ENCODE results near the gene CNDP1.

Gene CNDP1

DNA sequence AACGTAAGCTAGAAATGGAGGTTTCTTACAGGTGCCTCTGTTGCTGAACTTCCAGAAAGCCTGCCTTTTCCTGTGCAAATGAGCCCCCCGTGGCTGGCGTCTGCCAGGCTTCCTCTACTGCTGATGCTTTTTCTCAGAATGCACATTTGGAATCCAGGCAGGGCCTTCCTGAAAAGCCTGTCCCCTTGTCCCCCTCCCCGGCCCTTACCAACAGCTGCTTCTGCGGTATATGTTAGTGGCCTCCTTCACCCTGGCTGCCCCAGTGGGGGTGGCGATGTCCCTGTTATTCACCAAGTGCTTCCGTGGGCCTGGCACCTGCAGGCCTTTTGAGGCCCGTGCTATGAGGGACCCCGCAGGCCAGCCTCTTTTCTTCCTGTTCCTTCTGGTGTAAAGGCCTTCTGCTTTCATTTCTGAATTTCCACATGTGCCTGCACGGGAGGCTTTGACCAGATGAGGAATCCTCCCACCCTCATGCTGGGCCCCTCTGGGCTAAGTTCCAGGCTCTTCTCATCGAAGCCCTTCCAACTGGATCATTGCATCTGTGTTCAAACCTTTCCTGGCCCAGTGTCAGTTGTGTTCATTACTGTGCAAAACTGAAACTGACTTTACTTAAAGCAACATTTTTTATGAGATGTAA lies 27.7 kb upstream of the CNDP1 start:
- no peak for DNase-seq (ENCODE audit: low read depth, low spot score)

- DNase-seq (ENCODE audit: low read depth, low spot score), result no peak
Measured at GRCh38 chr18:74507097-74507881, 27.0 kb upstream of the CNDP1 start.

DNA sequence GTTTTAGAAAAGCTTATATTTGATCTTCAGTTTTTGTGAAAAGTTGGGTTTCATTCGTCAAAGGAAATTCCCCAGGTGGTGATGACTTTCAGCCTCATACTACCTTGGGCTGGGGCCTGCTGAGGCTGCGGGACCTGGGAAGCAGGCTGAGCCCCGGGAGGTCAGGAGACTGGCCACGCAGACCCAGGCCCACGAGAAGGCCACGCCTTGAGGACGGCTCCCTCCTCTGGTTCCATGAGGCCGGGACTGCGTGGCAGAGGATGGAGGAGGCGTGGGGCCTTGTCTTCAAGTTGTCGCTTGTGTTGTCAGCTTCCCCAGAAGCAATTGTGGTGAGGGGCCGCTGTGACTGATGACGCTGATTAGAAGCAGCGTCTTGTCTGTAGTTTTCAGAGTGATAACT lies 26.4 kb upstream of the CNDP1 start:
- no peak for DNase-seq (ENCODE audit: low read depth, low spot score)

- DNase-seq (ENCODE audit: low read depth, low spot score), result no peak
Measured at GRCh38 chr18:74508366-74508765, 25.9 kb upstream of the CNDP1 start.

DNA sequence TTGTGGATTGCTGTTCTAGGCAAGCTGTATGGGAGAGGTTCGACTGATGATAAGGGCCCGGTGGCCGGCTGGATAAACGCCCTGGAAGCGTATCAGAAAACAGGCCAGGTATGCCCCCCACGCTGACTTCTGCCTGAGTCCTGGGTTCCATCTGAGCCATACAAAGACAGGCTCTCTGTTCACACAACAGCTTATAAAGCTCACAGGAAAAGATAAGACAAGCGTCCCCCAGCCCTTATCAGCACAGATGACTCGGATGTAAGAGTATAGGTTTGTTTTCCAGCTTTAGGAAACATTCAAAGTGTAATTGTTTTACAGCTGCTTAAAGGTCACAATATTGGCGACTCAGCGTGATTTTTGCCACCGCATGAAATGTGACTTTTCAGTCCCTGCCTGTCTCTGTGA lies 25.5 kb upstream of the CNDP1 start:
- no peak for DNase-seq (ENCODE audit: low read depth, low spot score)

DNA sequence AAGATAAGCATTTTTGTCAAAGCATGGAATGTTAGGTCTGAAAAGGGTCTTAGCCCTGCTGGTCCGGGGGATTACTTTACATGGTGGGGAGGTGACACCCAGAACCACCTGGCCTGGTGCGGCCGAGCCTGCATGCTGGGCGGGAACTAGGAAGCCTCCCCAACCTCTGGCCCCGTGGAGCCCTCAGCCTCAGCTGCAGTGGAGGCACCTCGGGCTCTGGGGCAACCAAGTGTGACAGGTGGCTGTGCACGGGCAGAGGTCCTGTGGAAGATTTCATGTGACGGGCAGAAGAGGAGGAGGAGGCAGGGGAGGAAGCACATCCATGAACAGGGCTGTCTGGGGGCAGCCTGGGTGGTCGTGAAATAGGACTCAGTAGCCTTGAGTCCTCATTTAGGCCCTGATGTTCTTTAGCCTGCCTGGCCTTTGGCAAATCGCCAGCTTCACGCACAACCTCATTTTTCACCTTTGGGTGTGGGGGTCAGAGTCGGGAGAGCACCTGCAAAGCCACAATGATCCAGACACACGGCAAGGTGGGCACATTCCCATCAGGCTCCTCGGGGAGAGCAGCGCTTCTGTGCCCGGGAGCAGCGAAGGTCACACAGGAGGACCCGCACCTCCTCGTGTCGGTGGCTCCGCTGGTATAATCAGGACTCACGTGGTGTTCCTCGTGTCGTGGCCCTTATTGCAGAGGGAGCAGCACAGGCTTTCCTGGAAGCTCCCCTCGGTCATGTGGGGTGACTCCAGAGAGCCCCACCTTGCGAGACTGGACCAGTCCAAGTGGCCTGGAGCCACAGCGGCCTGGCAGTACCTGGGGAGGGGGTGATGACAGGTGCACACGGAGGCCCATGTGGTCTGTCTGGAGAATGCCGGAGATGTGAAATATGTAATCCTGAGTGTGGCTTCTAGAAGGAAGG lies 24.2 kb upstream of the CNDP1 start:
- DNase-seq (ENCODE audit: low read depth, low spot score), result no peak

- no peak for DNase-seq (ENCODE audit: low read depth, low spot score)
Measured at GRCh38 chr18:74510770-74511095, 23.6 kb upstream of the CNDP1 start.

- no peak for DNase-seq (ENCODE audit: low read depth, low spot score)
Measured at GRCh38 chr18:74511823-74512222, 22.5 kb upstream of the CNDP1 start.

DNA sequence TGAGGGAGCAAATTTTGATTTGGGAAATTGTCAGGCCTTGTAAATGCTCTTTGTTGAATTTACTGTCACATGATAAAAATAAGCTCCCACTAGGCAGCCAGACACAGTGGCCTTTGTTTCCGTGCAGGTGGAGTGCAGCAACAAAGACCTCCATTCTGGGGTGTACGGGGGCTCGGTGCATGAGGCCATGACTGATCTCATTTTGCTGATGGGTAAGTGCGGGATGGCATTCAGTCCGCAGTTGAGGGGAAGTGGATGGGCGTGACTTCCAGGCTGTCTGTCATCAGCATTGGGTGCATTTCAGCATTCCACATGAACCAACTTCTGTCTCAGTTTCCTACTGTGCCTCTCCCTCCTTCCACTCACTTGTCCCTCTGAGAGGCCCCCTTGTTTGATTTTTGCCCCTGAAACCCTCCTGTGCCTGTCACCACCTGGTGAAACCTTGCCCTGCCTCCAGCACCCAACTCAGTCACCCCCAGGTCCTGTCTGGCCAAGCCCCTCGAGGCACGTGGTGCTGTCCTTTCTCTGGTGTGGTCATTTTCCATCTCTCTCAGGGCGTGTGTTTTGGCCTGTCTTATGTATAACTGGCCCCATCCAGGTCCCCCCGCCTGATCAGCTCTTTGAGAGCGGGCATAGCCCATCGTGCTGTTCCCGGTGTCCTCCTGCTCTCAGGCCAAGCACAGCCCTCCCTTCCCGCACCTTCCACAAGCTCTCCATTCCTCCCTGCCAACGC lies 21.8 kb upstream of the CNDP1 start:
- no peak for DNase-seq (ENCODE audit: low read depth, low spot score)

DNA sequence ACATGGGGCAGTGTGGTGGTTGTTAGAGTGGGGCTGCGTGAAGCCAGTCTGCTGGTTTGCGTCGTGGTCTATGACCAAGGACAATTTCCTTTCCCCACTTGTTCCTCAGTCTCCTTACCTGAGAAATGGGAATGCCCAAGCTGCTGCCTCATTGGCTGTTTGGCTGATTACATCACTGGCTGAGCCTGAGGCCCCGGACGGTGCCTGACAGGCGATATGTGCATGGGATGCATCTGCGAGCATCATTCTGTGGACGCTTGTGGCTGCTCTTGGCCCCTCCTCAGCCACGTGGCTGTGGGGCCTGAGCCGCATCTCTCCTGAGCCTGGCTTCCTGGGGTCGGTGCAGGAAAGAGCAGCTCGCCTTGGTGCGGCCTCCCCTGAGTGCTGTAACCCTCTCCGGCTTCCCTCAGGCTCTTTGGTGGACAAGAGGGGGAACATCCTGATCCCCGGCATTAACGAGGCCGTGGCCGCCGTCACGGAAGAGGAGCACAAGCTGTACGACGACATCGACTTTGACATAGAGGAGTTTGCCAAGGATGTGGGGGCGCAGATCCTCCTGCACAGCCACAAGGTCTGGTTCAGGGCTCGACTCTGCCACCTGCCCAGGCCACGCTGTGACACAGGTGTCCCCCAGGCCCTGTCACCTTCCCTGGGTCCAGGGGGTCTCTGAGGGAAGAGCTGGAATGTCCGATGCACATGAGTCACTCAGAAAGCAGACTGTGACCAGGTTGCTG lies 21.0 kb upstream of the CNDP1 start:
- DNase-seq (ENCODE audit: low read depth, low spot score), result no peak

GRCh38 chr18:74513883-74514205 lies 20.5 kb upstream of the CNDP1 start:
- DNase-seq (ENCODE audit: low read depth, low spot score), result no peak

- DNase-seq (ENCODE audit: low read depth, low spot score), result no peak
Measured at GRCh38 chr18:74514860-74515495, 19.3 kb upstream of the CNDP1 start.

GRCh38 chr18:74515620-74516231 lies 18.6 kb upstream of the CNDP1 start:
- DNase-seq (ENCODE audit: low read depth, low spot score), result no peak

DNA sequence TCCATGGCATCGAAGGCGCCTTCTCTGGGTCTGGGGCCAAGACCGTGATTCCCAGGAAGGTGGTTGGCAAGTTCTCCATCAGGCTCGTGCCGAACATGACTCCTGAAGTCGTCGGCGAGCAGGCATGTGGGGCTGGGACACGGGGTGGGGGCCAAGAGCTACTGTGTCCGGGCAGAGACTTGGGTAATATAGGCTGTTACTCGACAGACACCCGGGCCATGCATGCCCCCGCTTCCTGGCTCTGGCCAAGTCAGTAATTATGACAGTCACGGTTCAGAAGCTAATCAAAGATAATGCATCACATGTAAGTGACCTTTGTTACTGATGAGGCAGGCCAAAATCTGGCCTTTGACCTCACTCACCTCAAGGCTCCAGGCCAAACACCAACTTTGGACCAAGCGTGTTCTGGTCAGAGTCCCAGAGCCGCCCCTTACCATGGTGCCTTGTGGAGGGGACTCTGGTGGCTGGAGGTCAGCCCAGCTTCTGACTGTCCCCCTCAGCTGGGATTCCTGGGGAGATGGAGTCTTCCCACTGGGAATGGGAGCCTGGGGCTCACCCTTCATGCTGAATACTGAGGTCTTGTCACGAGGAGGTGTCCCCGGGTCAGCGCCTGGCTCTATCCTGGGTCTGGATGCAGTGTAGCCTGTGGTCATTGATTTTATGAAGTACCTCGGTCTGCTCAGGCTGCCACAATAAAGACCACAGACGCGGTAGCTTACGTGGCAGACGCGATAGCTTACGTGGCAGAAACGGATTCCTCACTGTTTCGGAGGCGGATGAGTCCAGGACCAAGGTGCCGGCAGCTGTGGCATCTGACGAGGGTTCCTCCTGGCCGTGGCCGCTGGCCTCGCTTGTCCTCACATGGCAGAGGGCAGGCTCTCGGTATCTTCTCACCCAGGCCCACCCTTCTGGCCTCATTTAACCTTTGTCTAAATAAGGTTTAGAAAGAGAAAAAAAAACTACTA lies 17.7 kb upstream of the CNDP1 start:
- DNase-seq (ENCODE audit: low read depth, low spot score), result no peak

DNA sequence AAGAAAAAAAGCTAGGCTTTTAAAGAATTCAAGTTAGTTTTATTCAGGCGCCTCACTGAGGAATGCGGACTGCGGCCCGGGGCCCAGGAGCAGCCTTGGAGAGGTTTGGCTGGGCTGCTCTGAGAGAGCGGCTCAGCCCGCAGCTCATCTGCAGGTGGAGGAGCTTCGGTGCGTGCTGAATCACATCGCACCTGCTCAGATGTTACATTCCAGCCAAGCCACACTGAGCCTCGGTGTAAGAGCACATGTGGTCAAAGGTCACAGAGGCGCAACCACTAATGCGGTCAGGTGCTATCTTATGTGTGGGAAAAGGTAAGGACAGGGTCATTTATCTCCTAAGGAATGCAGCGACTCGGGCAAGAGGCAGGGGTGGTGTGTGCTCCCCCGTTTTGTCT lies 17.1 kb upstream of the CNDP1 start:
- no peak for DNase-seq (ENCODE audit: low read depth, low spot score)

DNA sequence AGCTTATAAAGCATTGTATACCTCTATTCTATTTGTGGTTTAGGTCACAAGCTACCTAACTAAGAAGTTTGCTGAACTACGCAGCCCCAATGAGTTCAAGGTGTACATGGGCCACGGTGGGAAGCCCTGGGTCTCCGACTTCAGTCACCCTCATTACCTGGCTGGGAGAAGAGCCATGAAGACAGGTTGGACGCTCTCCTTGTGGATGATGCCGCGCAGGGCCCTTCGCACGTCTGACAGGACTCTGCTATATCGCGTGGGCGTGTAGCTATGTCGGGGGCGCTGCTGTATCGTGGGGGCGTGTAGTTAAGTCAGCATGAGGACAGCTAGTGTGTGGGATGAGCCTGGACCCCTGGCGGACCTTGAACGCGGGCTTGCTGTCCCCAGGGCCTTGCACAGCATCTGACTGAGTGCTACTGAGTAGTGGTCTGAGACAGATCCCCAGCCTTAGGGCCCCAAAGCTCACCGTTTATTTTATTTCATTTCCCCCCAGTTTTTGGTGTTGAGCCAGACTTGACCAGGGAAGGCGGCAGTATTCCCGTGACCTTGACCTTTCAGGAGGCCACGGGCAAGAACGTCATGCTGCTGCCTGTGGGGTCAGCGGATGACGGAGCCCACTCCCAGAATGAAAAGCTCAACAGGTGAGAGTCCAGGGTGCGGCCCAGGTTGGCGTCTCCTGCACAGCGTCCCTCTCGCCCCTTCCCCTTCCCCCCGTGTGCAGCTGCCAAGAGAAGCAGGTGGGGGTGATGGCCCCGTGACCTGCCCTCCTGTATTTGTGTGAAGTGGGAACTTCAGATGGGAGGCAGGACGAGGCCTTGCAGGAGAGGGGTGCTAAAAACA lies 15.6 kb upstream of the CNDP1 start:
- DNase-seq (ENCODE audit: low read depth, low spot score), result no peak

- no peak for DNase-seq (ENCODE audit: low read depth, low spot score)
Measured at GRCh38 chr18:74519320-74520095, 14.8 kb upstream of the CNDP1 start.
